ENCODE data around the gene DRD4.

The DRD4 gene

GRCh38 chr11:610146-610801 lies 26.8 kb upstream of the DRD4 start:
- no peak for DNase-seq

DNA sequence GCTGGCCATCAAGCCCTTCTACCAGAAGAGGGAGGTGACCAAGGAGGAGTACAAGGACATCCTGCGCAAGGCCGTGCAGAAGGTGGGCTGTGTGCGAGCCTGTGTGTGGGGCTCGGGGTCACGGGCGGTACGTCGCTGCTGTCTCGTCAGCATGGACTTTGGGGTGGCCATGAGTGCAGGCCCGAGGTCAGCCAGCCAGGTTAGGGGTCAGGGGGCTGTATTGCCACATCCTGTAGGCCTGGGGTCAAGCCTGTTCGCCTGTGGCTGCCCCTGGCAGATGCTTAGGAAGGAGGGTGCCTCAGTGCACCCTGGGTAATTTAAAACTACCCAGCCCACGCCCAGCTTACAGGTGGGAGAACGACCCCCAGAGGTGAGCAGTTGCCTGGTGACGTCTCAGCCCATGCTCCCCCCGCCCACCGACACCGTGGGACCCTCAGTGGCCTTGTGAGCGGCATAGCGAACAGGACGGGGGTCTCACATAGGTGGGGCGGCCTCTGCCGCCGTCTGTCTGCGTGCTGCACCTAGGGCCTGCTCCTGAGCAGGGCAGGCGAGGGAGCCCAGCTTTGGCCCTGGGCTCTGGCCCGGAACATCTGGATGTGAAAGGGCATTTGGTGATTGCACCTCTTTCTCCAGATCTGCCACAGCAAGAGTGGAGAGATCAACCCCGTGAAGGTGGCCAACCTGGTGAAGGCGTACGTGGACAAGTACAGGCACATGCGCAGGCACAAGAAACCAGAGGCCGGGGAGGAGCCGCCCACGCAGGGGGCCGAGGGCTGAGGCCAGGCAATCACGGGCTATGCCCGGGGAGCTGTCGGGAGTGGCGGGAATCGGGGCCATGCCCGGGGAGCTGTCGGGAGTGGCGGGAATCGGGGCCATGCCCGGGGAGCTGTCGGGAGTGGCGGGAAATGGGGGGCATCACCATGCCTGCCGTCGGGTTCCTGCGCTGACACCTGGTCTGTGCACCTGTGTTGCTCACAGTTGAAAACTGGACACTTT lies 25.8 kb upstream of the DRD4 start:
- no peak for DNase-seq

DNA sequence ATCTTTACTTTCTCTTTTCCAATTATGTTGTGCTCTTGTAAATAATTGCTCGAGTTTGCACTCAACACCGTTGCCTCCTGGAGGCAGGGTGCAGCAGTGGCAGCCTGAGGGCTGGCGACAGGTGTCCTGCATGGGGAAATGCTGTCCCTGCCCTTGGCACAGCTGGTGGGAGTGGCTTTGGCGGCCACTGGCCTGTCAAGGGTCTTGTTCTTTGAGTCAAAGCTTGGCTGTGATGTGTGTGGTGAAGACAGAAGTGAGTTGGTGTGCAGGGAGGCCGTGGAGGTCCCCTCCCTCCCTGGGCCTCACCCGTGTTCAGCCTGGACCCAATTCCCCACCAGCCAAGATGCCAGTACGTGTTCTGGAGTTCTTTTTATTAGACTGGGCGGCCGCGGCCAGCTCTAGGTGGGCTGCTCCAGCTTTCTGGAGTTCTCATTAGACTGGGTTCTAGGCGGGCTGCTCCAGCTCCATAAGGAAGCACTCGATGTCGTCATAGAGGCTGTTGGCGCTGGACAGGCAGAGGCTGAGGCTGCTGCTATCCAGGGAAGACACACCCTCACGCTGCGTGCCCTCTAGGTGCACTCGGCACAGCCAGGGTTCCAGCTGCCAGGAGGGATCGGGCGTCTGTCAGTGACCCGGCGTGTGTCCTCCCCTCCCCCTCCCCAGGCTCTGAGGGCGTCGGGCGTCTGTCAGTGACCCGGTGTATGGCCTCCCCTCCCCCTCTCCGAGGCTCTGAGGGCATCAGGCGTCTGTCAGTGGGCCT lies 24.7 kb upstream of the DRD4 start:
- DNase-seq, result peak; percentile 6

DNA sequence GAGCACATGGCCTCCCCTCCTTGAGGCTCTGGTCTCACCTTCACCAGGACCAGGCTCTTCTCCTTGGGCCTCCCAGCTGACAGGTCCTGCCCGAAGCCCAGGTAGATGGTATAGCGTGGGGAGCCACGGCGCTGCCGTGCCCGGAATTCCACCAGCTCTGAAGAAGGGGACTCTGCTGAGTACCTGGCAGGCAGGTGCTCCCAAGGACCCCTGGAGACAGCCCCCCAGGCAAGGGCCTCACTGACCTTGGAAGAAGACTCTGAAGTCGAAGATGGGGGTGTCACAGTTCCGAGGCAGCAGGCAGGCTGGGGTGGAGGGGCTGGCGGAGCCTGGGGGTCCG lies 24.1 kb upstream of the DRD4 start:
- DNase-seq, result no peak

- no peak for DNase-seq
These were observed 23.6 kb upstream of the DRD4 start for GRCh38 chr11:613369-613968.

GRCh38 chr11:614021-614622 lies 22.9 kb upstream of the DRD4 start:
- no peak for DNase-seq

- DNase-seq, result no peak
These were observed 22.2 kb upstream of the DRD4 start for GRCh38 chr11:614623-615503.

- peak; percentile 72 for DNase-seq
These were observed 21.4 kb upstream of the DRD4 start, which contains the start of gene IRF7 for GRCh38 chr11:615504-616319. IRF7 (minus strand) TSS chr11:615950; CDS start chr11:615364, 586 bp downstream.

DNA sequence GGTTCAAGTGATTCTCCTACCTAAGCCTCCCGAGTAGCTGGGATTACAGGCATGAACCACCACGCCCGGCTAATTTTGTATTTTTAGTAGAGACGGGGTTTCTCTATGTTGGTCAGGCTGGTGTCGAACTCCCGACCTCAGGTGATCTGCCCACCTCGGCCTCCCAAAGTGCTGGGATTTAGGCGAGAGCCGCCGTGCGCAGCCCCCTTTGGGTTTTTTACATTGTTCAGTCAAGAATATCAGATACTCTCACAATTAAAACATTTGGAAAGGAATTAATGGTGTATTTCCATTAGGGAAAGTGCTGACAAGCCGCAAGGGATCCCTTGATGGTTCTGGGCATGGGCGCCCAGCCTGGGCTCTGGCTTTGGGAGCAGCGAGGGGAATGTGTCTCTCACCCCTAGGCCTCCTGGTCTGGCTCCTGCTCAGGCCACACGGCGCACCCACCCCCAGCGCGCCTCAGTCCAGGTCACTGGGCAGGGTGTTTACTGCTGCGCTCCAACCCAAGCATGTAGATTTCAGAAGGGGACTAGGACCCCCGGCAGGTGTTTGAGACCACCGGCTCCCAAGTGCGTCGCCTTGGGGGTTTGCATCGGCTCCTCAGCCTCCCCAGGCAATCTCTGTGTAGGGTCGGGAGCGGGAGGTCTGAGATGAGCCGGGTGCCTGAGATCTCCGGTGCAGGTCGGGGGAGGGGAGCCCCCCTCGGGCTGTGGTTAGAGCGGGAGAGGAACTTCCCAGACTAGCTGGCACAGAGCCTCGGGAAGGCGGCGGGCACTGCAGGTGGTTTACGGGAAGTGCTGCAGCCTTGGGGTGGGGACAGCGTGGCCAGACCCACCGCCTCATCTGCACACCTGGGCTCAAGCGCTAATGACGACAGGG lies 20.5 kb upstream of the DRD4 start:
- no peak for DNase-seq

DNA sequence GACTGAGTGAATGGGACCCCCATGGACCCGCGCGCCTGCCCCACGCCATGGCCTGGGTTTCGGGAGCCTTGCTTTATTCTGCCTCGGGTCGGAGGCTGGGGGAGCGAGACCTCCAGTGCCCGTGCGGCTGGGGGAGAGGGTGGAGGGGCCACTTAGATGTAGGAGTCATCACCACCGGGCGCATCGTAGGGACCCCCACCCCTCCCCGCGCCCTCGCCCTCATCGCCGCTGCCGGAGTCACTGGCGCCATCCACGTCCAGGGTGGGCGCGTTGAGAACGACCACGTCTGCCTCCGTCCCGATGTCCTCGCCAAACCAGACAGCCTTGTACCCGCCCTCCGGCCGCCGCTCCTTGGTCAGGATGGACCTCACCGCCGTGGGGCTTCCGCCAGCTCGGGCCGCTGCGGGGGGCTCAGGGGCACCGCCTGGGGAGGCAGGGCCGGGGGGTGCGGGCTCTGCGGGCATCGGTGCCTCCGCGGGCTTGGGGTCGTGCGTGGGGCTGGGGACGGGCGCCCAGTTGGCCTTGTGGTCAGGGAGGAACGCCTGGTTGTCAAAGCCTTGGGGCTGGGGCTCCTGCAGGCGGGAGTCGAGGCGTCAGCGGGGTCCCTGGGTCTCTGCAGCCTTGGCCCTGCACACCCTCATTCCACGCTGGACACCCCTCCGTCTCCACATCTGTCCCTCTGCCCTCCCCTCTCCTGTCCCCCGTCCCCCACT lies 19.7 kb upstream of the DRD4 start:
- DNase-seq, result no peak

- no peak for DNase-seq
These were observed 19.0 kb upstream of the DRD4 start for GRCh38 chr11:617912-618682.

GRCh38 chr11:618856-619627 lies 18.0 kb upstream of the DRD4 start:
- DNase-seq, result no peak

GRCh38 chr11:619628-620050 lies 17.4 kb upstream of the DRD4 start:
- DNase-seq, result no peak

GRCh38 chr11:620201-620600 lies 16.9 kb upstream of the DRD4 start:
- no peak for DNase-seq

DNA sequence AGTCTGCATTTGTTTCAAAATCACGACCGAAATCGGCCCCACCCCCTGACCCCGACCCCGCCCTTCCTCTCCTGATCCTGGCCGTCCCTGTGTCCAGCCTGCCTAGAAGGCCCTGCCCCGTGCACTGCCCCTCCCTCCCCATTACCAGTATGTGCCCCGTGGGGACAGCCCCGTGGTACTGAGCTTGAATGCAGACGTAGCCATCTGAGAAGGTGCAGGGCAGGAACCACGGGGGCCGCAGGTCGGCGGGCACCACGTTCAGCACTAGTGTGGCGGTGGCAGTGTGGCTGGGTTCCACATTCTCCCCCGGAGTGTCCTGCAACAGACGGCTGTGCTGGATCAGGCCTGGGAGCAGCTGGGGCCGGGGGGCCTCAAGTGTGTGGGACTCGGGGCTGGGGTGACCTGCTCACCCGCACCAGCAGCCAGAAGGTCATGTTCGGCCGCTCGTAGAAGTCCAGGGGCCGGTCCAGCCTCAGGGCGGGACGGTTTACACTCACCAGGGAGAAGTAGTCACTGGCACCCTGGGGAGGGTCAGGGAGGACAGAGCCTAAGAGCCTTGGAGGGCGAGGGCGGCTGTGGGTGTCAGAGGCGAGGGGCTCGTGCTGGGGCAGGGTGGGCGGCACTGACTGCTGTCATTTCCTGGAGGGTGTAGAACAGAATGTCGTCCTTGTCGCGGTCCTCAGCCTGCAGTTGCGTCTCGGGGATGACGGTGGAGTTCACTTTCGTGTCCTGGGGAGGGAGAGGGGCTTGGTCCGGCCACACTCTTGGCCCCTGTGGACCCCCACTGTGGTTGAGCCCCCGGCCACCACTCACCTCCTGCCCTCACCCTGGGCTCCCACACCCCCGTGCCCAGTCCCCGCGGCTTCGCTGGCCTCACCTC lies 15.9 kb upstream of the DRD4 start:
- DNase-seq, result no peak

- no peak for DNase-seq
These were observed 15.2 kb upstream of the DRD4 start for GRCh38 chr11:621838-622237.

Measured in NCI-H2029 treated with DMSO at 0.1 percent for 48 hours (cell line).